Inferior parietal cortex (tissue), 1 donor: ENCODE data around the gene FXYD3.

Experiments used
- DNase-seq: peaks from one replicate; pipeline ENCODE4 v3.0.0-alpha.2; 2016; ENCODE audit errors: extremely low spot score

The FXYD3 gene

DNA sequence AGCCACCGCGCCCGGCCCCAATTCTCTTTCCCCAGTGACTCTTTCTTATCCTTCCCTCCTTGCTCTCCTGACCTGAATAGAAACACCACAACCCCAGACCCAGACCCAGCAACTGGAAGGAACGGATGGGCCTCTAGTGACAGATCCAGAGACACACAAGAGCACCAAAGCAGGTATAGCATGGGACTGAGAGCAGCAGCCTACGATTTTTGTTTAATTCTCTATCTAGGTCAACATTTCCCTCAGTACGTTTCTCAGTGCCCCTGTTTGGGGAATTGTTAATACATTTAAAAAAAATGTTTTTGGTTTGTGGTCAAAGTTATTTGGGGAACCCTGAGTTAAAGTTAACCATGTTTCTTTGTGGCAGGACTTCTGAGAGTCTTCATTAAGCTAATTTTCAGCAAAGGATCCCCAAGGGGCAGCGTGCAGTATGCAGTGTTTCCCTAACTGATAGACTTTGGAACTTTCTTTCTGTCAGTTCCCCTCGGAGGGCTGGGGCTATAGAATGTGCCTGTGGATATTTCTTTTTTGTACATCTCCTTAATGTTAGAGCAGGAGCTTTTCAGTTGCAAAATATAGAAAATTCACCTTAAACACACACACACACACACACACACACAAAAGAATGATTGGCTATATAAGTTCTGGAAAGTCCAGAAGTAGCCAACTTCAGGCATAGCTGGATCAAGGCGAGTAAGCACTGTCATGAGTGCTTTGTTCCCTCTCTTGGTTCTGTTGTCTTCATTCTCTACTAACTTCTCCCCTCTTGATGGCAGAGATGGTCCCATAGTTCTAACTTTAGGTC, 45.2 kb downstream of the FXYD3 start:
- no peak for DNase-seq

DNA sequence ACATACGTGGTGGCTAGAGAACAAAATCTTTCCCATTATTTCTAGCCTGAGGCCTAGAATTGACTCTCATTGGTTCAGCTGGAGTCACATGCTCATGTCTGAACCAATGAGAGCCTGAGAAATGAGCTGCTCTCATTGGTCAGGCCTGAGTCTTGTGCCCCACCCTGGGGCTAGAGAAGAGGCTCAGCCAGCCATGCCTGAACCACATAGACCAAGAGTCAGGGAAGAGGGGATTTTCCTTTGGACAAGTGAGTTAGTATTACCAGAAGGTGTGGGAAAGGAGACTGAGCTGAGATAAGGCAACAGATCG, 45.8 kb downstream of the FXYD3 start:
- DNase-seq, result no peak

DNA sequence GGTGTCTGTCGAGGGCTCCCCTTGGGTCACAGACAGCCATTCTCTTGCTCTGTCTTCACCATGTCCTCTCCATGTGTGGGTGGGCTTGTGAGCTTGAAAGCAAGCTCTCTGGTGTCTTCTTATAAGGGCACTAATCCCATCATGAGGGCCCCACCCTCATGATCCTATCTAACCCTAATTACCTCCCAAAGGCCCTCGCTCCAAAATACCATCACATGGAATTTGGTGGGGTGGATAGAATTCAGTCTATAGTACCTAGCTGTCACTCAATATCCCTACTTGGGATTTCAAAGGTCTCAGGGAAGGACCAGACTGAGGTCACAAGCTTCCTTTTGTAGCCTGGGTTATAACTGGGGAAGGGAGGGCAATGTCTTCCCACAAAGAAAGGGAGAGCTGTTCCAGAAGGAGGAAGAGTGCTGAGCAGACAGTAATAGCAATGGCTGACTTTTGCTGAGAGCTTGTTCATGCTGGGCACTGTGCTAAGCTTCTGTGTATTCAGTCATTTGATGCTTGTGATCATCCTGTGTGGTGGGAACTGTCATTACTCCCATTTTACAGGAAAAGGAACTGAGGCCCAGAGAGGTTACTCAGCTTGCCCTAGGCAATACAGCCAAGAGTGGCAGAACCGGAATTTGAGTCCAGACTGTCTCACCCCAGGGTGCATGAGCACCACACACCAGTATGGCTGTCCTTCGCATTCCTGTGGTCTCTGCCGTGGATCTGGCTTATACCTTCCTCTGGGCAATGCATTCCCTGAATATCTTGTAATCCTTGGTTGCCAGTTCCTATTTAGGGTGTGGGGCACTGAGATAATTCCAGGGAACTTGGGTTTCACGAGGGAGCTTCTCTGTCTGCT, 47.1 kb downstream of the FXYD3 start:
- no peak for DNase-seq

- no peak for DNase-seq
These were observed 48.8 kb downstream of the FXYD3 start for GRCh38 chr19:35164418-35164817.

DNA sequence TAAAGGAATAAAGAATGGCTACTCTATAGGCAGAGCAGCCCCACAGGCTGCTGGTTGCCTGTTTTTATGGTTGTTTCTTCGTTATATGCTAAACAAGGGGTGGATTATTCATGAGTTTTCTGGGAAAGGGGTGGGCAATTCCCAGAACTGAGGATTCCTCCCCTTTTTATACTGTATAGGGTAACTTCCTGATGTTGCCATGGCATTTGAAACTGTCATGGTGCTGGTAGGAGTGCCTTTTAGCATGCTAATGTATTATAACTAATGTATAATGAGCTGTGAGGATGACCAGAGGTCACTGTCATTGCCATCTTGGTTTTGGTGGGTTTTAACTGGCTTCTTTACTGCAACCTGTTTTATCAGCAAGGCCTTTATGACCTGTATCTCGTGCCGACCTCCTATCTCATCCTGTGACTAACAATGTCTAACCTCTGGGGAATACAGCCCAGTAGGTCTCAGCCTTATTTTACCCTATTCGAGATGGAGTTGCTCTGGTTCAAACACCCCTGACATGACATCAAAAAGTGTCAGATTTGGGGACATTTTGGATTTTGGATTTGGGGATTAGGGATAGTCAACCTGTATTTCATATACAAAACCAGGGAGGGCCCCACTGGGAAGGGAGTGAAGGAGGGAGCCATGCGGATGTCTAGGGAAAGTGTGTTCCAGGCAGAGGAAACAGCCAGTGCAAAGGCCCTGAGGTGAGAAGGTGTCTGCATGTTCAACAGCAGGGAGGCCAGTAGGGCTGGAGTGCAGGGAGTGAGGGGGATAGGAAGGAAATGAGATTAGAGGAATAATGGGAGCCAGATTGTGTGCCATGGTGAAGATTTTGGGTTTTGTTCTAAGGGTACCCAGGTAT, 49.8 kb downstream of the FXYD3 start:
- no peak for DNase-seq

DNA sequence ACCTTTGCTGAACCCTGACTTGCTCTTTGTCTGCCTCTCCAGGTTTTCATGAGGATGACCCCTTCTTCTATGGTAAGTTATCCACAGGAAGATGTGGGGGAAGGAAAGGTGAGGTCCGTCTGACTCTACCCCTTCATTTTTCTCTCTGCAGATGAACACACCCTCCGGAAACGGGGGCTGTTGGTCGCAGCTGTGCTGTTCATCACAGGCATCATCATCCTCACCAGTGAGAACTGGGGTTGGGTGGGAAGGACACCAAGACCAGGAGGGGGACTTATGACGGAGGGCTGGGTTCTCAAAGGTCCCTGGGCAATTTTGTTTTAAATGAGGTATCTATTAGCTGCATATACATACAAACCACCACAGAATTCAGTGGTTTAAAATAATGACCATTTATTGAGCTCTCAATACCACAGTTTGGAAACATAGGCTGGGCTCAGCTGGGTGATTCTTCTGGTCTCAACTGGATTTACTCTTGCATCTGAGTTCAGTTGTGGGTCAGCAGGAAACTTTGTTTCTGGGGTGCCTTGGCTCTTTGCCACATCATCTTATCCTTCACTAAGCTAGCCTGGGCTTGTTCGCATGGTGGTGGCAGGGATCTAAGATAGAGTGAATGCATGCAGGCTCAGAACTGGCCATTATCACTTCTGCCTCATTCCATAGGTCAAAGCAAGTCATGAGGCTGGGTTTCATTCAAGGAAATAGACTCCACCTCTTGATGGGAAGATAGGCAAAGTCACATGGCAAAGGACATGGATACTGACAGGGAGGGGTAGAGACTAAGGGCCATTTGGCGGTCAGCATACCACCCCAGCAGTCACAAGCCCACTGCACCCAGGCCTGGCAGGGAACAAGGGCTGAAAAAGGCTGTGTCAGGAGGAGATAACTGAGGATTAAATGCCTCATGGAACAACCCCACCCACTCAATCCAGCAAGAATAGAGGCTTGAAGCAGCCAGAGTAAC, 50.8 kb downstream of the FXYD3 start:
- peak; percentile 35 for DNase-seq

DNA sequence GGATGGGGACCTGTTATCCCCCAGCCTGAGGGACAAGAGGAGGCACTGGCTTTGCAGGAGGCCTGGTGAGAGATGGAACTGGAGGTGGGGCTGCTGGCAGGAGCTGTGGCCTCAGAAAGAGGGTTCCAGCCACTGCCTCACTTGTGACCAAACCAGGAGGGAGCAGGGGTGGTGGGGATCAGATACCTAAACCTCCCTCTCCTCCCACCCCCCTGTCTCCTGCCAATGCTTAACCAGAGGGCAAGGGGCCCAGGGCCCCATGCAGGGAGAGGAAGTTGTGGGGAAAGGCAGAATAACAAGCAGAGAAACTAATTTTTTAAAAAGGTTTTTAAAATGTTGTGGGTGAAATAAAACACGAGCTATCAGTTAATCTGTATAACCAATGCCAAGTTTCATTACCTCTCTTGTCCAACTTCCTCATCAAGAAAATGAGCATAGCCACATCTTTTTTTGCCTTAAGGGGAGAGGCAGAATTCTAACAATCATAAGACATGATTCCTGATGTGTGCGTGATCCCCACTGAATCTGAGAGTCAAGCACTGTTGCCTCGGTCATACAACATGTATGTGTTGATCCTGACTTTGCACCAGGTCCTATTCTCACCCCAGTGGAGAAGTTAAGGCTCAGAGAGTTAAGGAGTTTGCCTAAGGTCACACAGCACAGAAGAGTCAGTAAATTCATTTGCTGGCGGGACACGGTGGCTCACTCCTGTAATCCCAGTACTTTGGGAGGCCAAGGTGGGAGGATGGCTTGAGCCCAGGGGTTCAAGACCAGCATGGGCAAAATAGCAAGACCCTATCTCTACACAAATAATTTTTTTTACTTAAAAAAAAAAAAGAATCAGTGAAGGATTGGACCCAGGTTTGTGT, 51.9 kb downstream of the FXYD3 start:
- DNase-seq, result no peak

GRCh38 chr19:35168196-35168595, 52.6 kb downstream of the FXYD3 start:
- DNase-seq, result no peak

DNA sequence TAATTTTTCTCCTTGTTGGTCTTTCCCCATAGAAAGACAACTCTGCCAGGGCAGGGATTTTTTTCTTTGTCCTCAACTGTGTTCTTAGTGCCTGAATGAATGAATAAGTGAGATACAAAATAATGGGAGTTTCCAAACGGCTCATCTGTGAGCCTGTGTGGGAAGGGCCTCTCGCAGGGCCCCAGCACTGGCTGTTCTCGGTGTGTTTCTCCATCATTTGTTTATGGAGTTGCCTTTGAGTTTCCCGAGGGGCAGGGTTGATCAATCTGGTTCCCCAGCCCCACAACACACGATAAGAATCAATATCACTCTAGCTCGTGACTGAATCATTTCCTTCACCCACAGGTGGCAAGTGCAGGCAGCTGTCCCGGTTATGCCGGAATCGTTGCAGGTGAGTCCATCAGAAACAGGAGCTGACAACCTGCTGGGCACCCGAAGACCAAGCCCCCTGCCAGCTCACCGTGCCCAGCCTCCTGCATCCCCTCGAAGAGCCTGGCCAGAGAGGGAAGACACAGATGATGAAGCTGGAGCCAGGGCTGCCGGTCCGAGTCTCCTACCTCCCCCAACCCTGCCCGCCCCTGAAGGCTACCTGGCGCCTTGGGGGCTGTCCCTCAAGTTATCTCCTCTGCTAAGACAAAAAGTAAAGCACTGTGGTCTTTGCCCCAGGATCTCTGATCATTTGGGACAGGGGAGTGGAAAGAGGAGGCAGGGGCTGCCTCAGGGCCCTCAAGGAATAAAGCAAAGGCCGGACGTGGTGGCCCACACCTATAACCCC, 53.8 kb downstream of the FXYD3 start:
- no peak for DNase-seq

DNA sequence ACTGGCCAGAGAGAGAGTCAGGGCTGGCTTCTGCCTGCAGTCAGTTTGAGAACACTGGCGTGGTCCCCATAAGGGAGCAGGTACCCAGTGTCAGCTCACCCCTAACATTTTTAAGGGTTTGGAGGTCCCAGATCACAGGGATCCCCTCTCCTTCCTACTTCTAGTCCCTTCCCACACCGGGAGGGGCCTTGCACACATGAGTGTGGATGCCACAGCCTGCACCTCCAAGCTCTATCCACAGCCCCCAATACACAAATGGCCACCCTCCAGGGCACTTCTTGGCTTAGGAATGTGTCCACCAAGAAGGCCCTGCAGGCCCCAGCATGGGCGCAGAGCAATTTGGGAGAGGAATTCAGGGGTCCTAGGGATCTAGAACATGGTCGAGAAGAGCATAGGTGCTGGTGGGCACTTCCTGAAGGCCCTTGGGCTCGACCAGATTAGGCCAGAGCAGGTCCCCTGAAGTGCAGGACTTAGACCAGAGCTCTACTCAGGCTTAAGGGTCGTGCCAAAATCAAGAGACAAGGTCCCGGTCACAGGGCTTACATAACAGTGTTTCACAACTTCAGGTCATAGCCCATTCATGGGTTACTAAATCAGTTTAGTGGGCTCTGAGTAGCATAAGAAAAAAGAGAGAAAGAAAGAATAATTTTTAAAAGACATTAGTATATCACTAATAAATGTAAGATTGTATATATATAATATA, 54.9 kb downstream of the FXYD3 start:
- no peak for DNase-seq

- DNase-seq, result no peak
These were observed 56.1 kb downstream of the FXYD3 start for GRCh38 chr19:35171730-35172129.
